ENCODE results near the gene CD99.
A peak's percentile ranks its signal among the peaks of the same experiment; 100 is the strongest.

CD99 gene, protein sequence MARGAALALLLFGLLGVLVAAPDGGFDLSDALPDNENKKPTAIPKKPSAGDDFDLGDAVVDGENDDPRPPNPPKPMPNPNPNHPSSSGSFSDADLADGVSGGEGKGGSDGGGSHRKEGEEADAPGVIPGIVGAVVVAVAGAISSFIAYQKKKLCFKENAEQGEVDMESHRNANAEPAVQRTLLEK

GRCh38 chrX:2690856-2691542, at the start of gene CD99:
CD99 (plus strand) TSS chrX:2691295; CDS start chrX:2691361, 66 bp downstream.
- Histone ChIP-seq H3K4me1 (peaks cover 37% of the 10 kb centered on the region), H3K27ac (peak within 1 kb of the TSS; percentile 94)

GRCh38 chrX:2642146-2642545, 48.9 kb upstream of the CD99 start:
- no peak overlapping the region for H3K4me3 ChIP-seq
- TF ChIP-seq Cebpa-rat (IDR thresholded peaks at IDR 0.05), result no peak

More at GRCh38 chrX:2690856-2691542, at the start of gene CD99:
- Histone ChIP-seq H3K9me3 (no peaks in the 10 kb centered on the region), H4K20me1 (peaks cover 19% of the 10 kb centered on the region), H3K27me3 (no peaks in the 10 kb centered on the region), H3K4me2 (peak within 1 kb of the TSS; percentile 99), H3K9ac (peak within 1 kb of the TSS; percentile 96), H3K36me3 (no peaks in the 10 kb centered on the region; the same call in 1 of the 2 replicates), H3K4me3 (peak within 1 kb of the TSS; percentile 99)
- no peak for TF ChIP-seq Cebpa-rat (IDR thresholded peaks at IDR 0.05)

DNA sequence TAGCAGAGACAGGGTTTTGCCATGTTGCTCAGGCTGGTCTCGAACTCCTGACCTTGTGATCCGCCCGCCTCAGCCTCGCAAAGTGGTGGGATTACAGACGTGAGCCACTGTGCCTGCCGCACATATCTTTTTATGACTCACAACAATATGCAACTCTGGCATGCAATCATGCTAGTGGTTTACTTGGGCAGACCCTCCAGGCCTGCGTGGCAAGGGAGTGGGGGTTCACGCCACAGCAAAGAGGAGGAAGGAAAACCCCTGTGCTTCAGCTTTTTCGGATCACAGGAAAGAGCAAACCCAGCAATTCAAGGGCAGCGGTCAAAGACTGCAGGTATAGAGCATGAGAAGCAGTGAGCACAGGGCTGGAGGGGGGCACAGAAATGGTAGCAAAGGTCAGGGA, 48.3 kb upstream of the CD99 start:
- no peak overlapping the region for H3K9ac ChIP-seq
- peaks cover 50% of the 10 kb centered on the region for H3K36me3 ChIP-seq
- H3K27ac ChIP-seq, result no peak overlapping the region
- peaks cover 30% of the 10 kb centered on the region for H3K4me1 ChIP-seq
- H3K4me2 ChIP-seq, result no peak overlapping the region
- TF ChIP-seq Cebpa-rat (IDR thresholded peaks at IDR 0.05), result no peak
- no peaks in the 10 kb centered on the region for H3K9me3 ChIP-seq
- H4K20me1 ChIP-seq, result no peaks in the 10 kb centered on the region
- no peaks in the 10 kb centered on the region for H3K27me3 ChIP-seq
- no peak overlapping the region for H3K4me3 ChIP-seq

More at GRCh38 chrX:2642146-2642545, 48.9 kb upstream of the CD99 start:
- no peak overlapping the region for H3K27ac ChIP-seq
- H4K20me1 ChIP-seq, result no peaks in the 10 kb centered on the region
- H3K9me3 ChIP-seq, result no peaks in the 10 kb centered on the region
- no peak overlapping the region for H3K4me2 ChIP-seq
- H3K27me3 ChIP-seq, result no peaks in the 10 kb centered on the region
- peaks cover 23% of the 10 kb centered on the region for H3K4me1 ChIP-seq
- no peak overlapping the region for H3K9ac ChIP-seq
- peaks cover 53% of the 10 kb centered on the region for H3K36me3 ChIP-seq

GRCh38 chrX:2643880-2644279, 47.2 kb upstream of the CD99 start:
- no peak overlapping the region for H3K4me2 ChIP-seq
- H3K27ac ChIP-seq, result no peak overlapping the region
- no peak overlapping the region for H3K9ac ChIP-seq
- H4K20me1 ChIP-seq, result no peaks in the 10 kb centered on the region
- H3K4me3 ChIP-seq, result no peak overlapping the region
- no peaks in the 10 kb centered on the region for H3K9me3 ChIP-seq
- H3K27me3 ChIP-seq, result no peaks in the 10 kb centered on the region
- H3K36me3 ChIP-seq, result peaks cover 42% of the 10 kb centered on the region
- TF ChIP-seq Cebpa-rat (IDR thresholded peaks at IDR 0.05), result no peak
- H3K4me1 ChIP-seq, result peaks cover 20% of the 10 kb centered on the region

GRCh38 chrX:2645563-2645962, 45.5 kb upstream of the CD99 start:
- TF ChIP-seq Cebpa-rat (IDR thresholded peaks at IDR 0.05), result no peak
- Histone ChIP-seq H3K4me1 (peaks cover 20% of the 10 kb centered on the region), H3K4me3 (no peak overlapping the region), H4K20me1 (no peaks in the 10 kb centered on the region), H3K27ac (no peak overlapping the region), H3K27me3 (no peaks in the 10 kb centered on the region), H3K4me2 (no peak overlapping the region), H3K9me3 (no peaks in the 10 kb centered on the region), H3K9ac (no peak overlapping the region), H3K36me3 (peaks cover 35% of the 10 kb centered on the region)

DNA sequence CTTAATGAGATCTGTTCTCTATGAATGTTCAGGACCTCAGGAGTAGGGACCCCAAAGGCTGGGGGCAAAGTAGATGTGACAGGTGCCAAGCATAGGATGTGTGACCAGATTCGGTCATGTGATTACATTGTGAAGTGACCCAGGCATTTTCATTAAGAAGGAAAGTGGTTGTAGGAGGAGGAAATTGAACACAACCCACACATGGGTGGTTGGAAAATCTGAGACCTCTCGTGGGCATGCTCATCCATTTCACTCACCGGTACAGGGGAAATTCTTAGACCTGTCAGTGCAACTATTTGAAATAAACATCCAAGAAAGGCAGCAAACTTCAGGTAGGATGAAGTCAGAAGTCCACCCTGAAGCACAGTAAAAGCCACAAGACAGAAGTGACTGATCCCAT, 43.5 kb upstream of the CD99 start:
- Histone ChIP-seq H3K4me3 (no peak overlapping the region), H3K9ac (no peak overlapping the region), H3K9me3 (no peaks in the 10 kb centered on the region), H3K27me3 (no peaks in the 10 kb centered on the region), H3K4me1 (peaks cover 20% of the 10 kb centered on the region), H3K4me2 (peak overlapping the region; percentile 56), H3K36me3 (peaks cover 27% of the 10 kb centered on the region), H4K20me1 (no peaks in the 10 kb centered on the region), H3K27ac (no peak overlapping the region)
- no peak for TF ChIP-seq Cebpa-rat (IDR thresholded peaks at IDR 0.05)

- no peak overlapping the region for H3K4me3 ChIP-seq
- H3K27me3 ChIP-seq, result no peaks in the 10 kb centered on the region
- peaks cover 38% of the 10 kb centered on the region for H3K36me3 ChIP-seq
- no peaks in the 10 kb centered on the region for H4K20me1 ChIP-seq
- TF ChIP-seq Cebpa-rat (IDR thresholded peaks at IDR 0.05), result no peak
- no peak overlapping the region for H3K9ac ChIP-seq
- peaks cover 20% of the 10 kb centered on the region for H3K4me1 ChIP-seq
- no peaks in the 10 kb centered on the region for H3K9me3 ChIP-seq
- H3K4me2 ChIP-seq, result no peak overlapping the region
- H3K27ac ChIP-seq, result no peak overlapping the region
Observed at GRCh38 chrX:2650037-2650436, 41.1 kb upstream of the CD99 start.

DNA sequence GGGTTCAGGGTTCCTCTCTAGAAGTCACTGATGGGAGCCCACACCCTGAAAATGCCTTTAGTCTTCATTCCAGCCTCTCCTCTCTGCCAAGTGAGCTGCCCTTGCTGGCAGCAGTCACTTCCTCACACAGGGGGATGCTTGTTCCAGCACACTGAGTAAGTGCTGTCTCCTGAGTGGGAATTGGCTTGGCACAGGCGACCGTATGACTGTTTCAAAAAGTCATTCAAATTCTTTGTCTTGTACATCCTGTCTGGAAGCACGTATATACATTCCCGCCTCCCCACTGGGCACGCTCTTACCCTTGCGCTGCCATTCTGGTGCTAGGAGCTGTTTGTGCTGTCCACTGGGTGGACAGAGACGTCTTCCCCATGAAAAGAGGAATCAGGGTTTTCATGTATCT, 40.2 kb upstream of the CD99 start:
- peaks cover 19% of the 10 kb centered on the region for H3K4me1 ChIP-seq
- H3K4me3 ChIP-seq, result no peak overlapping the region
- H3K36me3 ChIP-seq, result peaks cover 43% of the 10 kb centered on the region
- no peak overlapping the region for H3K4me2 ChIP-seq
- H4K20me1 ChIP-seq, result no peaks in the 10 kb centered on the region
- no peak for TF ChIP-seq Cebpa-rat (IDR thresholded peaks at IDR 0.05)
- no peaks in the 10 kb centered on the region for H3K27me3 ChIP-seq
- H3K9ac ChIP-seq, result no peak overlapping the region
- H3K9me3 ChIP-seq, result no peaks in the 10 kb centered on the region
- H3K27ac ChIP-seq, result no peak overlapping the region

DNA sequence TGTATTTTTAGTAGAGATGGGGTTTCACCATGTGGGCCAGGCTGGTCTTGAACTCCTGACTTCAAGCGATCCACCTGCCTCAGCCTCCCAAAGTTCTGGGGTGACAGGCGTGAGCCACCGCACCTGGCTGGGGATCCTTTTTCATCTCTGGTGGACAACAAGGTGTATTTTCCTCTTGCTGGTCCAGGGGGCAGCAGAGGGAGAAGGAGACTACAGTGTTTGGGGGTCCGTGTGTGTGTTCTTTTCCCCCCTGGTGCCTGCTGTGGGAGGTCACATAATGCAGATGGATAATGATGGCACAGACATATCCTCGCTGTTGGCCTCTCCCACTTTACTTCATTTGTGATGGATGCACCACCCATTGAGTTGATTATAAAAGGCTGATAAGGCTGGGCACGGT, 39.0 kb upstream of the CD99 start:
- no peak for TF ChIP-seq Cebpa-rat (IDR thresholded peaks at IDR 0.05)
- H3K9me3 ChIP-seq, result no peaks in the 10 kb centered on the region
- no peak overlapping the region for H3K27ac ChIP-seq
- peaks cover 7% of the 10 kb centered on the region for H3K4me1 ChIP-seq
- H3K4me3 ChIP-seq, result no peak overlapping the region
- no peak overlapping the region for H3K9ac ChIP-seq
- no peaks in the 10 kb centered on the region for H4K20me1 ChIP-seq
- H3K36me3 ChIP-seq, result peaks cover 50% of the 10 kb centered on the region
- no peaks in the 10 kb centered on the region for H3K27me3 ChIP-seq
- no peak overlapping the region for H3K4me2 ChIP-seq
